Right lobe of liver (tissue), 6 donors: Measurements from ENCODE around the gene DOP1A. TPM values are rescaled to one million over a fixed set of nuclear protein-coding genes. Genes with fewer than 3 reads are reported as not detected.

Source experiments
- ATAC-seq, 4 donors: fragments of 200-7000 bp; cut with Tn5 transposase; one replicate each; pipeline ENCODE4 v1.9.1; 2020; ENCODE audit warnings: mild to moderate bottlenecking in 4 of 4, moderate library complexity in 4 of 4
- DNase-seq, 3 donors: peaks; one replicate each; pipeline ENCODE4 v3.0.0-alpha.2; 2020
- H3K27ac ChIP-seq, 3 donors: fragments of 200-600 bp; one replicate each; pipeline ENCODE4 v1.8.0; 2022
- H3K27me3 ChIP-seq, 2 donors: fragments of 200-600 bp; one replicate each; pipeline ENCODE4 v1.8.0; 2022
- H3K36me3 ChIP-seq, 4 donors: fragments of 200-600 bp; sonication (generic) in 1 of 4; one replicate each; pipeline versions ENCODE4 v1.5.1 to v1.8.0; 2017 to 2022; ENCODE audit warnings: control low read depth in 1 of 4
- H3K4me1 ChIP-seq, 4 donors: fragments of 200-600 bp; sonication (generic) in 1 of 4; one replicate each; pipeline versions ENCODE4 v1.5.1 to v1.8.0; 2017 to 2022; ENCODE audit warnings: control low read depth in 1 of 4
- H3K4me3 ChIP-seq, 3 donors: fragments of 200-600 bp; one replicate each; pipeline ENCODE4 v1.8.0; 2022
- H3K9me3 ChIP-seq, 4 donors: fragments of 200-600 bp; sonication (generic) in 1 of 4; one replicate each; pipeline versions ENCODE4 v1.5.1 to v1.8.0; 2017 to 2022; ENCODE audit warnings: control low read depth in 1 of 4
- CTCF ChIP-seq, 4 donors: fragments of 200-600 bp in 3 of 4; fragments of 450-650 bp in 1 of 4; IDR thresholded peaks; one replicate each; pipeline versions ENCODE4 v1.5.1 to v1.8.0; 2016 to 2022; ENCODE audit warnings: antibody characterized with exemption in 4 of 4, mild to moderate bottlenecking in 2 of 4
- POLR2A ChIP-seq: fragments of 450-650 bp; IDR thresholded peaks from one replicate; pipeline ENCODE4 v1.6.1; 2017; ENCODE audit warnings: antibody characterized with exemption, mild to moderate bottlenecking
- WGBS: methylation state at CpG from one replicate; pipeline ENCODE4 v1.1.6; 2018; ENCODE audit warnings: low coverage, low lambda C conversion rate; ENCODE audit not compliant: insufficient coverage; ENCODE audit errors: missing lambda C conversion rate; 5-methylcytosine and 5-hydroxymethylcytosine counted together
- intact Hi-C, 2 donors: fragments of 100-400 bp; cut with DNase I; formaldehyde crosslinking; loops; one replicate each; pipeline versions ENCODE4 v1.11.2 to v1.14.1; 2022
- total RNA-seq, 6 experiments: library from RNA; depleted of rRNA in 2 of 6; stranded (reverse); fragments of >200 nt in 2 of 6; fragmentation: NEBNext Ultra II Directional in 3 of 6; extraction: Animal tissue kit (Norgen Biotek cat#: 25700) in 3 of 6; gene quantifications; one replicate each; pipeline versions ENCODE4 v1.1.0 to v1.2.4, GENCODE V29; 2016 to 2023
- donor health status: DM: no; HTN: yes; CAD: no.
- donor health status: DM: no; HTN: no; CAD: no.
- donor health status: DM: no; HTN: no; CAD: no.
- donor health status: DM: no; HTN: yes; CAD: no.
- donor health status: DM: no; HTN: yes; CAD: no.

Gene DOP1A
- total RNA-seq, 6 experiments from 2014 or later, result 8.9 to 15.1 (median 9.5) TPM

- ATAC-seq (no peak), DNase-seq (no peak)
- Histone ChIP-seq H3K4me1 (peaks cover 0 to 5% (median 0%) of the 10 kb centered on the region in 4 donors), H3K9me3 (no peaks in the 10 kb centered on the region), H3K27ac (no peak overlapping the region), H3K4me3 (no peak overlapping the region), H3K36me3 (no peaks in the 10 kb centered on the region), H3K27me3 (no peaks in the 10 kb centered on the region)
- TF ChIP-seq CTCF (IDR thresholded peaks at IDR 0.05), result no peak
- TF ChIP-seq POLR2A, result no peak
- intact Hi-C loops, result loop anchor here in 1 of 2 donors (5.0 kb wide), 1 partner anchor 694 kb away; no protein-coding TSS in a partner anchor
Measured at GRCh38 chr6:83061190-83061589, 6.3 kb upstream of the DOP1A start.

- TF ChIP-seq POLR2A (no peak), CTCF (IDR thresholded peaks at IDR 0.05) (no peak)
- intact Hi-C loops, result loop anchor here in 1 of 2 donors (5.0 kb wide), 1 partner anchor 695 kb away; no protein-coding TSS in a partner anchor
- Histone ChIP-seq H3K36me3 (no peaks in the 10 kb centered on the region), H3K27me3 (no peaks in the 10 kb centered on the region), H3K4me1 (peaks cover 0 to 5% (median 0%) of the 10 kb centered on the region in 4 donors), H3K9me3 (no peaks in the 10 kb centered on the region), H3K27ac (no peak overlapping the region), H3K4me3 (no peak overlapping the region)
- ATAC-seq (no peak), DNase-seq (no peak)
- WGBS, result 79% methylated on average over 1 of the region's 1 CpG
Measured at GRCh38 chr6:83062225-83062624, 5.2 kb upstream of the DOP1A start.

- Histone ChIP-seq H3K4me1 (peaks cover 0 to 7% (median 2%) of the 10 kb centered on the region in 4 donors), H3K9me3 (no peaks in the 10 kb centered on the region), H3K27me3 (no peaks in the 10 kb centered on the region), H3K36me3 (no peaks in the 10 kb centered on the region), H3K4me3 (peak within 1 kb of the TSS; percentile 67 to 74 (median 72)), H3K27ac (peak within 1 kb of the TSS in 2 of 3 donors; percentile 37 to 42)
- peak; percentile 92 to 95 (median 93) for DNase-seq
- intact Hi-C loops, result loop anchor here (5.0 kb wide), 1 partner anchor 152 kb away; no protein-coding TSS in a partner anchor
- WGBS, result 13% methylated on average over 7 of the region's 48 CpGs
- peak; percentile 86 to 88 (median 87) for ATAC-seq
- TF ChIP-seq CTCF (IDR thresholded peaks at IDR 0.05) (peak; percentile 95 to 100 (median 100)), POLR2A (peak; percentile 56)
Measured at GRCh38 chr6:83065511-83066192, 1.8 kb upstream of the DOP1A start, which contains the start of gene UBE3D. Gene UBE3D, minus strand, starts transcription at chr6:83065841. Its CDS starts 123 bp downstream, at chr6:83065718.

GRCh38 chr6:83068616-83069015 lies 1.1 kb downstream of the DOP1A start:
- DNase-seq (no peak), ATAC-seq (no peak)
- 27% methylated on average over 6 of the region's 6 CpGs for WGBS
- no peaks in the 10 kb centered on the region for H3K9me3 ChIP-seq
- no peaks in the 10 kb centered on the region for H3K36me3 ChIP-seq
- TF ChIP-seq POLR2A (no peak), CTCF (IDR thresholded peaks at IDR 0.05) (no peak)
- H3K4me1 ChIP-seq, result peaks cover 0 to 7% (median 2%) of the 10 kb centered on the region in 4 donors
- H3K4me3 ChIP-seq, result peak overlapping the region; percentile 92 to 96 (median 96)
- intact Hi-C loops, result loop anchor here (5.0 kb wide), 1 partner anchor 149 kb away; no protein-coding TSS in a partner anchor
- H3K27ac ChIP-seq, result peak overlapping the region in 2 of 3 donors; percentile 76 to 86
- no peaks in the 10 kb centered on the region for H3K27me3 ChIP-seq
